GM12878 (cell line): Measurements from ENCODE around the gene SPAG6. TPM values are rescaled to one million over a fixed set of nuclear protein-coding genes. Genes with fewer than 3 reads are reported as not detected.

Experiments used
- ATAC-seq: fragments of 200-7000 bp; cut with Tn5 transposase; 3 replicates; pipeline ENCODE4 v1.9.1; 2020; ENCODE audit warnings: mild to moderate bottlenecking, moderate library complexity
- BruUV-seq: library from RNA; stranded (reverse); fragments of 400-500 nt; replicated peaks from 2 replicates; lab custom pipeline; 2021; lab: Mats Ljungman, UMichigan
- CTCF ChIA-PET: fragments of 300-600 bp; sonication (Branson Sonifier 250); formaldehyde crosslinking; extraction: SDS; loops from one replicate; lab custom pipeline; 2021; ENCODE audit warnings: inconsistent platforms; lab: Yijun Ruan, JAX
- POLR2A ChIA-PET: fragments of 350-600 bp; formaldehyde crosslinking; extraction: SDS; loops from one replicate; lab custom pipeline; 2021; ENCODE audit warnings: inconsistent platforms; lab: Charles Lee
- RAD21 ChIA-PET: fragments of 300-600 bp; sonication (Branson Sonifier 250); formaldehyde crosslinking; loops from one replicate; lab custom pipeline; 2023; ENCODE audit warnings: antibody characterized with exemption; ENCODE audit not compliant: unreplicated experiment; lab: Charles Lee
- SMC1A ChIA-PET: fragments of 300-600 bp; sonication (Branson Sonifier 250); formaldehyde crosslinking; loops from one replicate; lab custom pipeline; 2023; ENCODE audit not compliant: unreplicated experiment, uncharacterized antibody; lab: Charles Lee
- DNase-seq: peaks from one replicate; pipeline ENCODE4 v3.0.0-alpha.2; 2011; ENCODE audit warnings: low read depth, low spot score
- FAIRE-seq: peaks from 3 replicates; lab custom pipeline; 2011; peaks lifted over from hg19 to GRCh38; lab: Jason Lieb, UNC
- H2AFZ ChIP-seq: 2 replicates; pipeline ENCODE4 v1.6.0; 2011; ENCODE audit warnings: low read depth, low read length, control low read depth; ENCODE audit not compliant: control insufficient read depth
- H3K27ac ChIP-seq: 2 replicates; pipeline ENCODE4 v1.5.1; 2011; ENCODE audit warnings: control low read depth; ENCODE audit not compliant: control insufficient read depth, insufficient read depth
- H3K27me3 ChIP-seq, 2 experiments: replicated peaks in 1 of 2; 2 replicates each; pipeline versions ENCODE4 v1.6.0 to v1.6.1; 2011; ENCODE audit warnings: low read length in 1 of 2; ENCODE audit not compliant: control insufficient read depth in 2 of 2, insufficient read depth in 2 of 2
- H3K36me3 ChIP-seq, 2 experiments: 2 replicates each; pipeline ENCODE4 v1.5.1; 2011; ENCODE audit warnings: low read length in 1 of 2; ENCODE audit not compliant: control insufficient read depth in 2 of 2, insufficient read depth in 2 of 2
- H3K4me1 ChIP-seq: 2 replicates; pipeline ENCODE4 v1.6.1; 2011; ENCODE audit warnings: mild to moderate bottlenecking, low read length, moderate library complexity, mixed read lengths; ENCODE audit not compliant: control insufficient read depth, insufficient read depth
- H3K4me2 ChIP-seq: 2 replicates; pipeline ENCODE4 v1.6.0; 2011; ENCODE audit warnings: control low read depth; ENCODE audit not compliant: control insufficient read depth, insufficient read depth
- H3K4me3 ChIP-seq: fragments of 200-600 bp; sonication (generic); 2 replicates; pipeline ENCODE4 v1.5.1; 2016
- H3K79me2 ChIP-seq: 2 replicates; pipeline ENCODE4 v1.6.0; 2011; ENCODE audit warnings: low read length; ENCODE audit not compliant: control insufficient read depth, insufficient read depth
- H3K9ac ChIP-seq: 2 replicates; pipeline ENCODE4 v1.8.0; 2011; ENCODE audit warnings: low read length, control low read depth, mixed read lengths; ENCODE audit not compliant: control insufficient read depth, insufficient read depth
- H3K9me3 ChIP-seq: replicated peaks from 3 replicates; pipeline ENCODE4 v1.5.1; 2011; ENCODE audit warnings: mild to moderate bottlenecking, low read length; ENCODE audit not compliant: control insufficient read depth, insufficient read depth
- H4K20me1 ChIP-seq: 2 replicates; pipeline ENCODE4 v1.6.0; 2011; ENCODE audit not compliant: control insufficient read depth, insufficient read depth
- IKZF2 ChIP-seq, 2 experiments: fragments of 450-650 bp; IDR thresholded peaks; 2 replicates each; pipeline ENCODE4 v1.6.1; 2017; ENCODE audit warnings: mild to moderate bottlenecking in 2 of 2, moderate library complexity in 2 of 2
- NFIC ChIP-seq: IDR thresholded peaks from 2 replicates; pipeline ENCODE4 v1.6.1; 2012; ENCODE audit warnings: low read depth, mild to moderate bottlenecking, inconsistent platforms, low read length, moderate library complexity
- NFYA ChIP-seq: IDR thresholded peaks from 2 replicates; pipeline ENCODE4 v1.6.1; 2011; ENCODE audit warnings: low read depth, mild to moderate bottlenecking, low read length, improper control_type of control experiment, borderline replicate concordance
- SPI1 ChIP-seq: IDR thresholded peaks from 2 replicates; pipeline ENCODE4 v1.6.1; 2011; ENCODE audit warnings: low read depth, mild to moderate bottlenecking, low read length, moderate library complexity, borderline replicate concordance; ENCODE audit not compliant: insufficient read depth
- WGBS: methylation state at CpG from one replicate; pipeline ENCODE4 v1.1.6; 2016; ENCODE audit warnings: low lambda C conversion rate; ENCODE audit not compliant: insufficient replicate concordance, insufficient coverage; ENCODE audit errors: missing lambda C conversion rate; 5-methylcytosine and 5-hydroxymethylcytosine counted together
- in situ Hi-C: fragments of 300-500 bp; cut with MboI; formaldehyde crosslinking; loops from 9 replicates; pipeline ENCODE4 v1.14.3; 2018; ENCODE audit warnings: mixed read lengths
- intact Hi-C: fragments of 100-400 bp; cut with micrococcal nuclease; formaldehyde crosslinking; loops from one replicate; pipeline ENCODE4 v1.14.2; 2022; ENCODE audit not compliant: unreplicated experiment
- polyA plus RNA-seq, 11 experiments: library from polyadenylated mRNA; depleted of rRNA in 4 of 11; unstranded in 6 of 11; stranded (reverse) in 5 of 11; fragments of >200 nt; fragmentation: Nextera tagmentation in 4 of 11; fragmentation: Illumina TruSeq in 1 of 11; extraction: Ambion mirVana in 4 of 11; extraction: Trizol in 1 of 11; gene quantifications; 1 replicate in 1 of 11; 2 replicates in 10 of 11; pipeline versions ENCODE4 v1.2.1 to v1.2.3, GENCODE V29; 2011 to 2016; ENCODE audit warnings: inconsistent platforms in 2 of 11, missing spikeins in 2 of 11, low read depth in 1 of 11
- total RNA-seq, 4 experiments: library from RNA; depleted of rRNA in 3 of 4; stranded (reverse); fragments of >200 nt in 3 of 4; fragmentation: Illumina TruSeq in 1 of 4; extraction: Trizol in 1 of 4; gene quantifications; 2 replicates each; pipeline versions ENCODE4 v1.2.1 to v1.2.3, GENCODE V29; 2013 to 2021
- TF ChIP-seq, protein P1 (sequence below): IDR thresholded peaks from 2 replicates; pipeline ENCODE4 v1.6.1; 2011; ENCODE audit warnings: borderline replicate concordance, low read depth, mild to moderate bottlenecking, moderate library complexity, mixed read lengths, low read length; ENCODE audit not compliant: insufficient read depth; ENCODE audit errors: extremely low read length

Gene SPAG6
- total and polyA plus RNA-seq, 10 of the 15 experiments (the other 5 are each of a cell fraction or from before 2014, with no cell fraction given): 0.13 to 0.99 (median 0.40) TPM; not detected in 1

DNA sequence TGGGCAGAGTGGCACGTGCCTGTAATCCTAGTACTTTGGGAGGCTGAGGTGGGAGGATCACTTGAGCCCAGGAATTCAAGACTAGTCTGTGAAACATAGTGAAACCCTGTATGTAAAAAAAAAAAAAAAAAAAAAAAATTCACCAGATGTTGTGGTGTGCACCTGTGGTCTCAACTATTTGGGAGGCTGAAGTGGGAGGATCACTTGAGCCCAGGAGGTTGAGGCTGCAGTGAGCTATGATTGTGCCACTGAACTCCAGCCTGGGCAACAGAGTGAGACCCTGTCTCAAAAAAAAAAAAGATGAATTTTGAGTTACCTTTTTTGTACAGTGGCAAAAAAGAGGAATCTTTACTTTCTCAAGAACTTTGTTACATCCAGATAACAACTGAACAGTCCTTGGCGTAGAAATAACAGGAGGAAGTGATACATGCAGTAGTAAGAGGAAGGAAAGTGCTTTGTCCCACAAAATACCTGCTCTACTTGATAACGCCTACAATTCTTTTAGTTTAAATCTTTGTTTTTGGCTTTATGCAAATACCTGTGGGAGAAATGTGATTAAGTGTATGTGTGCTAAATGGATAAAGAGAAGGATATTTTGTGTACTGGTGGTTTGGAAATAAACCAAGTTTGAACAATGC lies 29.3 kb downstream of the SPAG6 start:
- no peaks in the 10 kb centered on the region for H3K36me3 ChIP-seq
- ChIA-PET POLR2A (interaction anchor here (0.7 kb wide), 1 partner anchor 52 kb away, joined by 3 read pairs; no protein-coding TSS in a partner anchor), SMC1A (interaction anchor here (0.9 kb wide), 1 partner anchor 11 kb away, joined by 3 read pairs; no protein-coding TSS in a partner anchor)
- H3K27ac ChIP-seq: no peak overlapping the region
- no peaks in the 10 kb centered on the region for H3K9me3 ChIP-seq
- ATAC-seq (no peak), DNase-seq (no peak), FAIRE-seq (no peak)
- no peak overlapping the region for H3K4me2 ChIP-seq
- H3K27me3 ChIP-seq: no peaks in the 10 kb centered on the region
- H4K20me1 ChIP-seq: no peaks in the 10 kb centered on the region
- in situ Hi-C loops: no loop called here
- peak overlapping the region; percentile 9 for H2AFZ ChIP-seq
- no peaks in the 10 kb centered on the region for H3K79me2 ChIP-seq
- intact Hi-C loops: no loop called here
- TF ChIP-seq NFIC (no peak), IKZF2 (IDR thresholded peaks at IDR 0.05) (no peak), SPI1 (peak; percentile 18; the same call in 1 of the 2 replicates), NFYA (no peak)
- TF ChIP-seq, protein P1, sequence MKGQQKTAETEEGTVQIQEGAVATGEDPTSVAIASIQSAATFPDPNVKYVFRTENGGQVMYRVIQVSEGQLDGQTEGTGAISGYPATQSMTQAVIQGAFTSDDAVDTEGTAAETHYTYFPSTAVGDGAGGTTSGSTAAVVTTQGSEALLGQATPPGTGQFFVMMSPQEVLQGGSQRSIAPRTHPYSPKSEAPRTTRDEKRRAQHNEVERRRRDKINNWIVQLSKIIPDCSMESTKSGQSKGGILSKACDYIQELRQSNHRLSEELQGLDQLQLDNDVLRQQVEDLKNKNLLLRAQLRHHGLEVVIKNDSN: no peak
- TF ChIP-seq, all 136 proteins: peak for 1
- Histone ChIP-seq H3K4me3 (no peak overlapping the region), H3K9ac (no peak overlapping the region), H3K4me1 (peaks cover 22% of the 10 kb centered on the region)
- 52% methylated on average over 3 of the region's 3 CpGs for WGBS
- no TSS peak for BruUV-seq
- RAD21 ChIA-PET: no interaction called here
- CTCF ChIA-PET: interaction anchor here (0.6 kb wide), 1 partner anchor 36 kb away, joined by 3 read pairs; no protein-coding TSS in a partner anchor
